ENCODE results near the gene NTSR2.

Gene NTSR2

DNA sequence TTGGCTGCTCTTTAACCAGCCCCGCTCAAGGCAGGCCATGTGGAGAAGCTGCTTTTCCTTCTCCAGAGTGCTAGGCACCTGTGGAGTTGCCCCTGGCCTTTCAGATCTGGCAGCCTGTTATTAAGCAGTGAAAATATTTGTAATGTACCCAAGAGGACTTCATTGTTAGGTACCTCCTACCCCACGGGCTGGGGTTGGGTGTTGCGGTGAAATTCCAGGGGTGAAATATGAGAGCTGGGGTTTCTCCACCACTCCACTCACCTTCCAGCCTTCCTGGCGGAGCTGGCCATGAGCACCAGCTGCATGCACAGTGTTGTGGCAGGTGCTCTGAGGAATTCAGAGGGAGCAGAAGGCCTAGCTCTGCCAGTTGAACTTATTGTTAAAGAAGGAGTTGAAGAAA is 39.1 kb downstream of the NTSR2 start:
- DNase-seq (ENCODE audit: extremely low read depth in 1 of 2, low read depth in 1 of 2) = no peak

DNA sequence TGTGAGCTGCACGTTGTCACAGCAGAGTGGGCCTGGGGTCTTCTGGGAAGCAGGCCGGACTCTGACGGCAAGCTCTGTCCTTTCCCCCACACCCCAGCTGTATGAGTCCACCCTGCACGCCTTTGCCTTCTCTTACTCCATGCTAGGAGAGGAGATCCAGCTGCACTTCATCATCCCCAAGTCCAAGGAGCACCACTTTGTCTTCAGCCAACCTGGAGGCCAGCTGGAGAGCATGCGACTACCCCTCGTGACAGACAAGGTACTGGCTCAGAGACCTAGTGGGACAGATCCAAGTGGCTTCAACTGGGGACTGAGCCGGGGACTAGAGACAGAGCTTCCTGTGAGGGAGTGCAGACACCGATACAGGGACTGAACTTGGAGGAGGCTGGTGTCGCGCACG is 40.1 kb downstream of the NTSR2 start:
- DNase-seq (ENCODE audit: extremely low read depth in 1 of 2, low read depth in 1 of 2) = no peak

DNA sequence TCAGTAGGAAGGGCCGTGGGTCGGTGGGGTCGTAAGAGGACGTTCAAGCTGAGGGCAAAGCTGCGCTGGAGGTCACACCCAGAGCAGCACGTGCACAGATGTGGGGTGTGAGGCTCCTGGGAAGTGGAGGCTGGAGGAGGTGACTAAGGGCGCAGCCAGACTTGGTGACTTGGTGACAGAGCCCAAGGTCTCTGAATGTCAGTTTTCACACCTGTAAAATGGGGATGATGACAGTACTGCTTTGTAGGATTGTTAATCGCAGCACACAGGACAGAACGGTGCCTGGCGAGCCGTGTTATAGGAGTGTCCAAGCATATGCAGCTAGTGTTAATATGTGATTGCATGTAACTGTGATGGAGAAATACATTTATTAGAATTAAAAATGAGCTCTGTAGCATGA is 40.8 kb downstream of the NTSR2 start:
- DNase-seq (ENCODE audit: extremely low read depth in 1 of 2, low read depth in 1 of 2) = no peak

DNA sequence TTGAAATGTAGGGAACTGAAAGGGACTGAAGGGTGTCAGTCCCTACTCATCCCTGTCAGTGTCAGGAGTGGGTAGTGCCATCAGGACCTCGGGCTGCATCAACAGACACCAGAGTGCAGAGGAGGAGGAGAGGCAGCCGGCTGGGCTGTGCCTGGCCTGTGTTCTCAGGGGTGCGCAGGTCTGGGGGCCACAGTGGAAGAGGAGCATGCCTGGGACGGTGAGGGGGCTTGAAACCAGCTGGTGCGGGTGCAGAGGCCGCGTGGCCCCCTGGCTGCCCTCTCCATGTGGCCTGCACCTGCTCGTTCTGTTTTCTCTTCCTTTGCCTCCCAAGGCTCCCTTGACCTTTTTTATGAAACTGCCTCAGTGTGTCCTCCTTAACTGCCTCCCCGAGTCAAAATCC is 41.3 kb downstream of the NTSR2 start:
- no peak for DNase-seq (ENCODE audit: extremely low read depth in 1 of 2, low read depth in 1 of 2)

DNA sequence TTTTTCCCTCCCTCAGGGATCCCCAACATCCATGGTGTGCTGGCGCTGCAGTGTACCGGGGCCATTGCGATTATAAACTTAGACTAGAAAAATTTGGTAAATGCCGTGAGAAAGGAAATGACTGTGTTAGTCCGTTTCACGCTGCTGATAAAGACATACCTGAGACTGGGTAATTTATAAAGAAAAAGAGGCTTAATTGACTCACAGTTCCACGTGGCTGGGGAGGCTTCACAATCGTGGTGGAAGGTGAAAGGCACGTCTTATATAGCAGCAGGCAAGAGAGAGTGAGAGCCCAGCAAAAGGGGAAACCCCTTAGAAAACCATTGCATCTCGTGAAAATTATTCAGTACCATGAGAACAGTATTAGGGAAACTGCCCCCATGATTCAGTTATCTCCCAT is 44.3 kb downstream of the NTSR2 start:
- no peak for DNase-seq (ENCODE audit: extremely low read depth in 1 of 2, low read depth in 1 of 2)

DNA sequence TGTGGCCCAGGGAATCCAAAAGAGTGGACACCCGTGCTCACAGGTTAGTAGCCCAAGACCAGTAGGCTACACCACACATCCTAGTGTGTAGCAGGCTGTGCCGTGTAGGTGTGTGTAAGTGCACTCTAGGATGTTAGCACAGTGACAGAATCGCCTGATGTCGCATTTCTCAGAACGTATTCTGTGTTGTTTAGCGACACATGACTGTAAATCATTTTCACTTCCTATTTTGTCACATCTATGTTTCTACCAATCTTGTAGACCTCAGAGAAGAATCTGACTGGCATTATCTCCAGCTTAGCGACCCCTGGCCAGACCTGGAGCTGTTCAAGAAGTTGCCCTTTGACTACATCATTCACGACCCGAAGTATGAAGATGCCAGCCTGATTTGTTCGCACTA is 45.1 kb downstream of the NTSR2 start:
- no peak for DNase-seq (ENCODE audit: extremely low read depth in 1 of 2, low read depth in 1 of 2)

DNA sequence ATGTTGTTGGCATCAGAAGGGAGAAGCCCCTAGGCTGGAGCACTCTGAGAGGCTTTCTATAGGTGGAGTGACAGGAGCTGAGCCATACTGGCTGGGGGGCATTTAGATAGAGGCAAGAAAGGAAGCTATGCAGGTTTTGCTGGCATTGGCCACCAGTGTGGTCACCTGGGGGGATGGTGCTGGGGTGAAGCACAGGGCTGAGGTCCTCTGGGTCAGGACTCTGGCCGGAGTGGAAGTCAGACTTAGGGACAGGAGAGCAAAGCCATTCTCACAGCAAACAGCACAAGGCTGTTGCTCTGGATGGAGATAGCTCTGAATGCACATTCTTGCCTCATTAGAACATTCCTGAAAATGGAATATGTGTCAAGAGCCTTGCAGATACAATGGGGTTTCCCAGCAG is 47.4 kb downstream of the NTSR2 start:
- no peak for DNase-seq (ENCODE audit: extremely low read depth in 1 of 2, low read depth in 1 of 2)

DNA sequence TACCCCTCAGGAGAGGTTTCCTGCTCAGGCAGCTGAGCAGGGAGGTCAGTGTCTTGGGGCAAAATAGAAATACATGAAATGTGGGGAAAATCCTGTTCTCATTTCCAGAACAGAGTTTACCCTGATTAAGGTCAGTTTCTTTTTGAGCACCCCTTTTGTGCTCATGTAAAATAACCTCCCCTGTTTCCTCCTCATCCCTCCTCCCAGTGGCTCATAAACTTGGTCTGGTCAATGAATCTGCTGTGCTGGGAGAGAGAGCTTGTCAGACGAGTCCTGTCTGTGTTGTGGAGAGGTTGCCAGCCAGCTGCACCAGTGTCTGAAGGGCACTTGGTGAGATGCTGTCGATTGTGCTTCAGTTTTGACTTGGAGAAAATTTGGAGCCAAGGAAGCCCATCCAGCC is 48.6 kb downstream of the NTSR2 start:
- no peak for DNase-seq (ENCODE audit: extremely low read depth in 1 of 2, low read depth in 1 of 2)

DNA sequence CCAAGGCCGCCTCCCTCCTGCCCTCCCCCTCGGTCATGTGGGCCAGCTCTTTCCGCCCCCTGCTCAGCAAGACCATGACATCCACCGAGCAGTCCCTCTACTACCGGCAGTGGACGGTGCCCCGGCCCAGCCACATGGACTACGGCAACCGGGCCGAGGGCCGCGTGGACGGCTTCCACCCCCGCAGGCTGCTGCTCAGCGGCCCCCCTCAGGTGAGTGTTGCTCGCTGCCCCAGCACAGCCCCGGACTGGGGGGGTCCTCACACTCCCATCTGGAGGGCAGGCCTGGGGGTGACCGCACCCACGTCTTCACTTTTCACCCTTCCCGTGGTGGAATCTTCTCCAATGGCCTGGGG is 51.3 kb downstream of the NTSR2 start:
- DNase-seq (ENCODE audit: extremely low read depth in 1 of 2, low read depth in 1 of 2) = no peak

DNA sequence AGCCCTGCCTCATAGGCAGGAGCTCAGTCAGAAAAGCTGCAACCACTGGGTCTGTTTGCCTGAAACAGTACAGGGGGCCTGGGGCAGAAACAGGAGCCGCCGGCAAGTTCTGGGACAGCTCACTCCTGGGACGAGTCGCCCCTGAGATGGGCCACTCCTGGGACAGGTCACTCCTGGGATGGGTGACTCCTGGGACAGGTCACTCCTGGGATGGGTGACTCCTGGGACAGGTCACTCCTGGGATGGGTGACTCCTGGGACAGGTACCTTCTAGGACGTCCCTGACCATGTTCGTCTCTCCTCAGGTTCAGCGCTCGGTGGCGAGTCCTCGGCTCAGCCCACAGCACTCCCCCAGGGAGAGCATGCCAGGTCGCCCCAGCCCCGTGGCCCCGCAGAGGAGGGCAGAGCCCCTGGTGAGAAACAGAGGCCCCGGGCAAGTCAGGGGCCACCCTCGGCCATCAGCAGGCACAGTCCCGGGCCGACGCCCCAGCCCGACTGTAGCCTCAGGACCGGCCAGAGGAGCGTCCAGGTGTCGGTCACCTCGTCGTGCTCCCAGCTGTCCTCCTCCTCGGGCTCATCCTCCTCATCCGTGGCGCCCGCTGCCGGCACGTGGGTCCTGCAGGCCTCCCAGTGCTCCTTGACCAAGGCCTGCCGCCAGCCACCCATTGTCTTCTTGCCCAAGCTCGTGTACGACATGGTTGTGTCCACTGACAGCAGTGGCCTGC is 51.8 kb downstream of the NTSR2 start:
- DNase-seq (ENCODE audit: extremely low read depth in 1 of 2, low read depth in 1 of 2) = no peak

DNA sequence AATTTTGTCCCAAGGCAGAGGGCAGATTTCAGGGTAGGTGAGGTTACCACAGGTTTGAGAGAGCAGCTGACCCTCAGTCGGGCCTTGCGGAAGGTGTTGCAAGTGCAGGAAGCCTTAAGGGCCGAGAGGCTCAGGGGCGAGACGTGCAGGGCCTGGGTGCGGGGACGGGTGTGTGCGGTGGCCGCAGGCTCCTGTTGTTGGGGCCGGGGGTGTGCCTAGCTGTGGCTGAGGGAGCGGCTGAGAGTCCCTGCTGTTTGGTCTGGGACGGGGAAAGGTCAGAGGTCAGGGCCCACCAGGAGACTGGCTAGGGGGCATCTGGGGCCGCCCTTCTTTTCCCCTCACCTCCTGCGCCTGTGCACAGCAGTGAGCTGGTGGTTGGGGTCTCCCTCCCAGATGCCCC is 52.5 kb downstream of the NTSR2 start:
- DNase-seq (ENCODE audit: extremely low read depth in 1 of 2, low read depth in 1 of 2) = no peak

DNA sequence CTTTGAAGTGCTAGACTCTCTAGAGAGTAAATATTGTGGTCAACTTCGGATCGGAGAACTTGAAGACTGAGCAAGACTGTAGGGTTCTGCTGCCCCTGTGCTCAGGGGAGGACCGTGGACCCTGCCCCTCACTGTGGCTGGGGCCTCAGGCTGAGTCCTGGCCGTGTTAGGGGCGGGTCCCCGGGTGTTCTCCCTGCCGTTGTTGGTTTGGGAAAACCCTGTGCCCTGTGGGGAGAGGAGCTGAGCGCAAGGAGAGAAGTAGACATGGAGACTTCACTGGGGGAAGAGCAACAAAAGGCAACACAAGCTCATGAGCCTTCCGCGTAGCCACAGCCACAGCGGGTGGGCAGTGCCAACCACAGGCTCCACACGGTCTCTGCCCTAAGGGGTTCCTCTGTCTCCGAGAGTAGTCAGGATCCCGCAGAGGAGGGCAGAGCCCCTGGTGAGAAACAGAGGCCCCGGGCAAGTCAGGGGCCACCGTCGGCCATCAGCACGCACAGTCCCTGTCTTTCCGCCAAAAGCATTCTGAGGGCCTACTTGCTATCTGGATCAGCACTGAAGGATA is 53.1 kb downstream of the NTSR2 start:
- DNase-seq (ENCODE audit: extremely low read depth in 1 of 2, low read depth in 1 of 2) = no peak

DNA sequence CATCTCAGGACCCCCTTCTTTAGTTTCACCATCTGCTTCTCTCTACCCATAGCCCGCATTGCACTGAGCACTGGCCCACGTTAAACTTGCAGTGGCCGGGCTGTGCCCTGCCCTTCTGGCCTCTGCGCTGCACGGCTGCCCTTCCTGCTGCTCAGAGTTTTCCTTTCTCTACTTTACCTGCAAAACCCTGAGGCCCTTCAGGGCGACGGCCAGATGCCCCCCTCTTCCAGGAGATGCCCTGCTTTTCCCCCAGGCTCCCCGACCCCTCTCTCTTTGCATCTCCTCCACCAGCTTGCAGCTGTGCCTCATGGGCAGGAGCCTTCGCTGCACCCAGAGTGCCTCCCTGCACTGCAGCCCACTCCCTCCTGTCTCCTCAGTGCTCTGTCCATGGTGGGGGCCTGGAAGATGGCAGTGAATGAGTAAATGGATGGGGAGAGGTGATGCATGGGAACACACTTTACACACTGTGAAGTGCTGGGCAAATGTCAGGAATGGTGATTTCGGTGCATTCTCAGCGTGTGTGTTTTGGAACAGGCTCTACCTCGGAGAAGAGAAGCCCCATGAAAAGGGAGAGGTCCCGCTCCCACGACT is 53.8 kb downstream of the NTSR2 start:
- DNase-seq (ENCODE audit: extremely low read depth in 1 of 2, low read depth in 1 of 2) = no peak

DNA sequence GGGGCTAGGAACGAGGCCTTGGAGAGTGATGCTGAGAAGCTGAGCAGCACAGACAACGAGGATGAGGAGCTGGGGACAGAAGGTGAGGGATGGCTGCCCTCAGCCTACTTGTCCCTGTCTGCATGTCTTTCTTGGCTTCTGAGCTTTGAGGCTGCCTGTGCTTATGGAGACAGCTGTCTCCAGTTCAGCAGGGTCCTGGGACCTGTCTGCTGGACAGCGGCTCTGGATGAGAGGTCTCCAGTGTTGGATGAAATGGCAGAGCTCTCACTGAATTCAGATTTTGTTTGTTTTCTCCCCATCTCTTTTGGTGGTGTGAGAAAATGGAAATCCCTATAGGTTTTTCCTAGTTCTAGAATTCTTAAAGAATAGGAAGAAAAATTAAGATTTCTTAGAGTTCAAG is 54.8 kb downstream of the NTSR2 start:
- DNase-seq (ENCODE audit: extremely low read depth in 1 of 2, low read depth in 1 of 2) = no peak

DNA sequence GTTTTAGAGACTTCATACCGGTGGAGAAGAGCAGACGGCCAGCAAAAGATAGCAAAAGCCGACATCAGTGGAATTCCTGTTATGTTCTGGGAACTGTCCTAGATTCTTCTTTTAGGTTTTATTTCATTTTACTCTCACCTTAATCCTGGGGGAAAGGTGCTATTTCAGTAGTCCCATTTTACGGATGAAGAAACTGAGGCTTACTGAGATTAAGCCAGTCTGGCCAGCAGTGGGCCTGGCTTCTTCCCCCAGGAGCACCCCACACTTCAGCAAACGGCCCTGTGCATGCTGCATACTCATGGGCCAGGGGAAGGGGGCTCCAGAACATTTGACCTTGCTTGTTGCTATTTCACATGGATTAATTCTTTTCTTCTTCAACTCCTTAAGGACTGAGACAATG is 56.7 kb downstream of the NTSR2 start:
- no peak for DNase-seq (ENCODE audit: extremely low read depth in 1 of 2, low read depth in 1 of 2)

DNA sequence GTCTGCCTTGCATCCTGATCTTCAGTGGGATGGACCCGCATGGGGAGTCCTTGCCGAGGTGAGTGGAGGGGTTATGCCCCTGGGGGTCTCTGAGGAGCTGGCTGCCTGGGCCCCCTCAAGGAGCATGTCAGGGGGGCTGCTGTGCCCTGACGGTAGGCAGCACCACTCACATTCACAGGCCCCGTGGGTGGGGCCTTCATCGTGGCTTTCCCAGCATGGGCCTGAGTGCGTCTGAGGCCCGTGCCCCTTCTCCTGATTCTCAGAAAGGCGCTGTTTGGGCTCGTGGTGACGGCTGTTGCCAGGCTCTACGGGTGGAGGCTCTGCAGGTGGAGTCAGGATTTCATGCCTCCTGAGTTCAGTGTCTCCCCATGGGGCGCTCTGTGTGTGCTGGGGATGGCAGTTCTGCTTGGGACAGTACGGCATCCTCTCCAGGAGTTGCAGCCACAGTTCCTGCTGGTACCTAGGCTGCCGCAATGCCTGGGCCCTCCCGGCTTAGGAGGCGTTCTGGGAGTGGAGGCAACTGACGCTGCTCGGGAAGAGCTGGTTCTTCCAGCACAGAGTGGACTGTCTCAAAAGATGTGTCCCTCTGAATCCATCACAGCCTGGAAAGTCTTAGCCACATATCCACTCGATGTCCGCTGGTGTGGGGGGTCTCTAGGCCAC is 57.3 kb downstream of the NTSR2 start:
- DNase-seq (ENCODE audit: extremely low read depth in 1 of 2, low read depth in 1 of 2) = no peak

DNA sequence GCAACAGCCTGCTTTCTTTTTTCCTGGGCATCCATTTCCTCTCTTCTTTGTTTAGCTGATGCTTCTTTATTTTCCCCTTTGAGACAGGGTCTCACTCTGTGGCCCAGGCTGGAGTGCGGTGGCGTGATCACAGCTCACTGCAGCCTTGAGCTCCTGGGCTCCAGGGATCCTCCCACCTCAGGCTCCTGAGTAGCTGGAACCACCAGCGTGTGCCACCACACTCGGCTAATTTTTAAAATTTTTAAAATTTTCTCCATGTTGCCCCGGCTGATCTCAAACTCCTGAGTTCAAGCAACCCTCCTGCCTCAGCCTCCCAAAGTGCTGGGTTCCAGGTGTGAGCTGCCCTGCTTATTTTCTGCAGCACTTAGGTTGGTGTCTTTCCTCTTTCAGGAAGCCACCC is 58.7 kb downstream of the NTSR2 start:
- DNase-seq (ENCODE audit: extremely low read depth in 1 of 2, low read depth in 1 of 2) = no peak

DNA sequence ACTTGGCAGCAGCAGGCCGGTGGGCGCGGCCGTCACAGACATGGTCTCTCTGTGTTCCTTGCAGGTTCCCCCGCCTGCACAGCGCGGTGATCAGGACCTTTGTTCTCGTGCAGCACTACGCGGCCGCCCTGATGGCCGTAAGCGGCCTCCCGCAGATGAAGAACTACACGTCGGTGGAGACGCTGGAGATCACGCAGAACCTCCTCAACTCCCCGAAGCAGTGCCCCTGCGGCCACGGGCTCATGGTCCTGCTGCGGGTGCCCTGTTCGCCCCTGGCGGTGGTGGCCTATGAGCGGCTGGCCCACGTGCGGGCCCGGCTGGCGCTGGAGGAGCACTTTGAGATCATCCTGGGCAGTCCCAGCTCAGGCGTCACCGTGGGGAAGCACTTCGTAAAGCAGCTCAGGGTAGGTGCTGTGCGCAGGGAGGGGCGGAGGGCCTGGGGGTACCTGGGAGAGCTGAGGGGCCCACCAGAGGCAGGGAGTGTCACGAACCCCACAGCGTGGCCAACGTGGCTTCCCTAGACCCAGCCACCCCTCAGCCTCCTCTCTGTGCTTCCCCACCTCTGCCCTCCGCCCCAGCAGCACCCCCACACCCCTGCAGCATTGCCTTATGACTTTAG is 59.3 kb downstream of the NTSR2 start:
- no peak for DNase-seq (ENCODE audit: extremely low read depth in 1 of 2, low read depth in 1 of 2)
